DMS53 treated with DMSO at 0.1 percent for 48 hours (cell line): ENCODE measurements around the gene TASP1.

Experiments used
- DNase-seq: peaks from one replicate; lab custom pipeline; 2025; ENCODE audit not compliant: unreplicated experiment; lab: John Stamatoyannopoulos, UW

The TASP1 gene

DNA sequence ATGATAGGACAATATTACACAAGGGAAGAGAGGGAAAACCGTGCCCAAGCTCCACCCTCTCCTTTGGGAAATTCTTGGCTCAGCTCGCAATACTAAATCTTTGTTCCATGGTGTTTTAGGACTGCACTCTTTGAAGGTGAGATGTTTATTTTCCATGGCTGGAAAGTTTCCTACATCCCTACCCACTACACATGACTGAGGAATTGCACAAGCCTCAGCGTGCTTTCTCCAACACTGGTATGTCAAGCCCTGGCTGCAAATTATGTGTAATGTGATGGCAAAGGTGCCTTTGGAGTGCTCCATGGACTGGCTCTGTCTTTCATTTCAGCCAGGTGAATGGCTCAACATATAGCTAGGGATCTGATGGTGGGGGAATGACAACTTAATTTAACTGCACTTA lies 283.3 kb downstream of the TASP1 start:
- DNase-seq, result no peak

DNA sequence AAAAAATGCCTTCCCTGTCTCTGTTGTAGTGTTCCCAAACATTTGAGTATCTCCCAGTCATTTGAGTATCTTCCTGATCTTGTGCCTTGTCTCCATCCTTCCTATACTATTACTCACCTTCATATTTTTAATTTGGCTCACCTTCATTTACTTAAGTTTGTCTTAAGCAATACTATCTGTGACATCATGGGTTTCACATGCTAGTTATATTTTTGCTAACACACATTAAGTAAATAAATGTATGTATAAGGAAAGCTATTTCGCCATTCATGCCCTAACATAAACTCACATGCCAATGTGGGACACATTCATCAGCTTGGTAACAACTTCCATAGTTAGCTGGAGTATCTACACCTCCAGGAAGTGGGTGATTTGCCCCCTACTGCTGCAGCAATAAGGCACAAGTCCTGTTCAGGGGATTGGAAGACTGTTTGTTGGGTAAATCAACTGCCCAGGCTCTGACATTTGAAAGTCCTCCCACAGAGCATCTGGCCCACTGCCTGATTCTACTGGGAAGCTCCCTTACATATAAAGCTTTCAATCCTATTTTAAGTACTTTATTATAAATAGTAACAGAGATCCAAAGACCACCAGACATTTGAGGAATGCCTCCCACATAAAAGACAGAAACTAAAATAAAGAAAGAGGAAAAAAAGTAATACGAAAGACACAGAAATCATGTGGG lies 285.3 kb downstream of the TASP1 start:
- DNase-seq, result no peak

DNA sequence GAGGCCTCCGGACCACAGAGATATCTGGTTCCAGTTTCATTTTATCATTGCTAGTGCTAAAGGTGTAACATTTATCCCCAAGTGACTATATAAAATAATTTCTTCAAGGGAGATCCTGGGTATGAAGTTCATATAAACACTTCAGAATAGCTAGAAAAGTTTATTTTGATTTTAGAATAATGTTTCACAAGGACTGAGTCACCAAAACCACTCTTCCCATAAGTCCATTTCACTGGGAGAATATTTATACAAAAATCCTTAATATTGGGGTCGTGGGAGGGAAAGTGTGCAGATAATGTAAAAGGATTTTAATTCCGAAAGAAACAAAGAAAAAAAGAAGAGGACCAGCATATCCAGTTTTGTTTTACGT lies 289.5 kb downstream of the TASP1 start:
- no peak for DNase-seq

DNA sequence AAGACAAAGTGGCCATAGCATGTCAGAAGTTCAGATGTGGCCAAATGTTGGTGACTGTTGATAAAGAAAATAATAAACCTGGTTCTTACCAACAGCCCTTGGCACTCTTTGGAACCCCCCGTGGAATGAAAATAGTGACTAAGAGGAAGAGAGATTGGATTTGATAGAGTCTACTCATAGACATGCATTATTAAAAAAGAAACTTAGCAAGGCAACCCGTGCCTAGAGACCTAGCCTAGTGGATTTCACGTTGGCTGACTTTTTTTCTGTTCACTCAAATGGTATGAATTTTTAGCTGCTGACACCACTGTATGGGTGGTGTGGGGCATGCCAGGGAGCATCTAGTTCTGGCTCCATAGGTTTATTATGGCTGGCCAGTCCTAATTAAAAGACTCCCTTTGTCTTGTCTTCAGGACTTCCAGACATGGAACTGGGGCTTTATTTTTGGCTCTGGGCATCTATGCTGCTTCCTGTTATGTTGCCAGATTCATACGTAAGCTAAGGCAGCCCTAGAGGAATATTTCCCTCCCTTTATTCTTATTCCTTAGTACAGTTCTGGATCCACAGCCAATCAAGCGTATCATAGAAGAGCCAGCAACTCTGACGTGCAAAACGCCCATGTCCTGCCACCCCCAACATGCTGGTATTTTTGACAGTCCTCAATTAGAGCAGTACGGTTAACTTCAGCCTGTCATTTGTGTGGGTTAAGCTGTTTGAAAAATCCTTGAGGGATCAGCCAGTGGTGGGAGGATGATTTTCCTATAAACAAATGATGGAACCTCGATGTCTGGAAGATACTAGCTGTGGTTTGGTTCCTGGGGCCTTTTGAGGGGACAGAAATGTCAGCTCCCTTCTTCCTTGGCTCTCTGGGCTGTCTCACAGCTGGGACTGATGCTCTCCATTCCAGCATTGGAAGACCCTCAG lies 290.2 kb downstream of the TASP1 start:
- no peak for DNase-seq

DNA sequence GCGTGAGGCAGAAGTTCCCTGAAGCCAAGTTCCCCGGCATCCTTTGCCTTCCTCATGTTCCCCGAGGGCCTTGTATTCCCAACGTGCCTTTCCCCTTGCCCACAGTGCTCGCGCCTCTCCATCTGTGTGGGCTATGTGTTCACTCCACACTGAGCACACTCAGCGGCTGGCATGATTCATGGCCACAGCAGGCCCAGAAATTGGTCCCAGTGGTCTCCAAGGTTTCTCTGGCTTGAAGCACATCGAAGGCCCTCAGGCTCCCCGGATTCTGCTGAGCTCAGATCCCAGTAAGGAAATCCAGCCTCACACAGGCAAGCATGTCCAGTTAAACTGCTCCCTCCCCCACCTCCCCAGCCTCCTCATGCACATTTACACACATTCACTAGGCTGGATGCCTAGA lies 294.1 kb downstream of the TASP1 start:
- DNase-seq, result no peak

DNA sequence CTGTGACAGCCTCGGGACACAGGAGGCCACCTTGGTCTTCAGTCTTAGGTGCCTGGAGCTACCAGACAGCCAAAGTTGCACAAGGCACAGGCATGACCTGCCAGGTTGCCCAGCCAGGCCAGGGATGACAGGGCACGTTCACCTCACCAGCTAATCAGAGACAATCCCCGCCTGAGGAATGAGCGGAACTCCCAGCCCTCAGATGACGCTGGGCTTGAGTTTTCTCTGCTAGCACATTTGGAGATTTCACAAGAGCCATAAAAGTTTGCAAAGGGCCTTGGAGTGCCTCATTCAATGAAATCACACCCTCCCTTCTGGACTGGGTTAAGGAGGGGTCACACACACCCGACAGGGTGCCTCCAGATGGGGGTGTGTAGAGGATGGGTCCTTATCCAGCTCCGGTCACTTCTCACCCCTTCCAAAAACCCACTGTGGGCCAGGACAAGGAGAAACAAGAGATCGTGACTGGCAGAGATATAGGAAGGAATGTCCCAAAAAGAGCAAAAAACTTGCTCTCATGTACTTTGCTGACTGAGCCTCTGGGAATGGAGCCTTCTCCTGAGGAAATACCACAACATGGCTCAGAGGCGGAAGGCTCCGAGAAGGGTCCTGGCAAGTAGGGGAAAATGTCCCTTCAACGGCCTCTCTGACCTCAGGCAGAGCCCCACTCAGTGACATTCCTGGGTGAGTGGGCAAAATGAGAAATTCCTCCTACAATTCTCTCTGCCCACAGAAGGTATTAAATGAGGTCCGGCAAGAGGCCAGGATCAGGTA lies 296.1 kb downstream of the TASP1 start:
- DNase-seq, result no peak

DNA sequence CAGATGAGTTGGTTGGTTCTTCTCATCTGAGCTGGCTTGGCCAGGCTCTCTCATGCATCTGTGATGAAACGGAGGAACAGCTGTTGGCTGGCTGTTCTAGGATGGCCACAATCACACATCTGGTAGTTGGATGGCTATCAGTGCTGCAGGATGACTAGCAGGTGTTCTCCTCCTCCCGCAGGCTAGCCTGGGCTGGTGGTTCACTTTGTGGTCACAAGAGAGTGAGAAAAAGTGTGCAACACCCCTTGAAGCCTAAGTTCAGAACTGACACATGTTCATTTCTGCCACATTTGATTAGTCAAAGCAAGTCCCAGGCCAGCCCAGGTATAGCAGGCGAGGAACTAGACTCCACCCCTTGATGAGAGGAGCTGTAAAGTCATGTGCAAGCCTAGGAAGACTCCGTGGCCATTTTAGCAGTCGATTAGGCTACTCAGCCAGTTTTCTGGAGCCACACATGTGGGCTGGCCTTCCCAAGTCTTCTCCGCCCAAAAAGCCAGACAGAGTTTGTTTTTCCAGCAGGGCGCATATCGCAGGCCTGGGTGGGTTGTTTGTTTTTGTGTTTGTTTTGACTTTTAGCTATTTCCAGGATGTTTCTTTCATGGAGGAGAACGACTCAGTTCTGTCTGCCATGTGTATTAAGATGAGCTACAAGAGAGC lies 296.9 kb downstream of the TASP1 start:
- no peak for DNase-seq

DNA sequence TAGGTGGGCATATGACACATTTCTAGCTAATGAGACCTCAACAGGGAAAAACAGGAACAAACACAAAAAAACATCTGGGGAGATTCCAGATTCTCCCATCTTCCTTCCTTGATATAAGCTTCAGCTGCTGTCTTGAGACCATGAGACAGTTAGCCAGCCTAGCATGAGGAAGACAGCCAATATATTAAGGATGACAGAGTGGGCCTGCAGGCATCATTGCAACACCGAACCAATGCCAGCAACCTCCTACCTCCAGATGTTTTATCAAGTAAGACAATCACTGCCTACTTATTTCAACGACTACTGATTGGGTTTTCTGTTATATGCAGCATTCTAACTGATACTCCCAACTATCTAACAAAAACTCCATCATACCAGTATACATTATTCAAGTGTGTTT lies 298.6 kb downstream of the TASP1 start:
- DNase-seq, result no peak
